Adrenal gland (tissue), 5 donors: Measurements from ENCODE around the gene GRIN1.

Source experiments
- POLR2A ChIP-seq, 2 donors: fragments of 450-650 bp; IDR thresholded peaks; one replicate each; pipeline ENCODE4 v1.6.1; 2017; ENCODE audit warnings: antibody characterized with exemption in 2 of 2, mild to moderate bottlenecking in 2 of 2, moderate library complexity in 1 of 2
- TF ChIP-seq, protein P1 (sequence below), 6 experiments: fragments of 450-650 bp in 4 of 6; fragments of 200-600 bp in 2 of 6; sonication (generic) in 1 of 6; IDR thresholded peaks; 1 replicate in 5 of 6; 2 replicates in 1 of 6; pipeline versions ENCODE4 v1.5.1 to v1.8.0; 2016 to 2021; ENCODE audit warnings: antibody characterized with exemption in 6 of 6, mild to moderate bottlenecking in 2 of 6, moderate library complexity in 1 of 6
- donor health status: DM: no; HTN: no; CAD: no.

DNA sequence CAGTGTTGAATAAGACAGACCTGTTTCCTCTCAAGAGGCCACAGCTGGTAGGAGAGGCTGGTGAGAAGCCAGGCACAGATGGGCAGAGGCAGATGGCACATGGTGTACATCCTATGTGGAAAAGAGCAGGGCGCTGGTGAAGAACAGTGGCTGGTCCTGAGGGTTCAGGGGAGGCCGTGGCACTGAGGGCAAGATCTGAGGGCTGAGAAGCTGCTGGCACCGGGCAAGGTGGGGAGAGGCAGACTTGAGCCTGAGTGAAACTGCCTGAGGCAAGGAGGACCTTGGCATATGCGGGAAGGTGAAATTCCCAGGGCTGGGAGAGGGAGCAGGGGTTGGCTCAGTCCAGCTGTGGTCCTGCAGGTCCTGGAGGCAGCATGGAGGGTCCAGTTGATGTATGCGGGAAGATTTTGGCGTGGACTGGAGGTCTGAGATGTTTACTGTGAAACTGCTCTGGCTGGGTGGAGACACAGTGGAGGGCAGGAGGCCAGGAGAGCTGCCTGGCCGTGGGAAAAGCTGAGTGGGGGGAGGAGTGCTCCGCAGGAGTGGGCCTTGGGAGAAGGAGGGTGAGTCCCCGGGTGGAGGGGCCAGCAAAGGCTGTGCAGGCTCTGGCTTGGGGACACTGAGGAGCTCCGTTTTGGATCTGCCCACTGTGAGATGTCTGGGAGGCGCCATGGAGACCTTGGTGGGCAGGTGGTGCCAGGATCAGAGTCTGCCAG, 49.6 kb upstream of the GRIN1 start:
- TF ChIP-seq, protein P1, sequence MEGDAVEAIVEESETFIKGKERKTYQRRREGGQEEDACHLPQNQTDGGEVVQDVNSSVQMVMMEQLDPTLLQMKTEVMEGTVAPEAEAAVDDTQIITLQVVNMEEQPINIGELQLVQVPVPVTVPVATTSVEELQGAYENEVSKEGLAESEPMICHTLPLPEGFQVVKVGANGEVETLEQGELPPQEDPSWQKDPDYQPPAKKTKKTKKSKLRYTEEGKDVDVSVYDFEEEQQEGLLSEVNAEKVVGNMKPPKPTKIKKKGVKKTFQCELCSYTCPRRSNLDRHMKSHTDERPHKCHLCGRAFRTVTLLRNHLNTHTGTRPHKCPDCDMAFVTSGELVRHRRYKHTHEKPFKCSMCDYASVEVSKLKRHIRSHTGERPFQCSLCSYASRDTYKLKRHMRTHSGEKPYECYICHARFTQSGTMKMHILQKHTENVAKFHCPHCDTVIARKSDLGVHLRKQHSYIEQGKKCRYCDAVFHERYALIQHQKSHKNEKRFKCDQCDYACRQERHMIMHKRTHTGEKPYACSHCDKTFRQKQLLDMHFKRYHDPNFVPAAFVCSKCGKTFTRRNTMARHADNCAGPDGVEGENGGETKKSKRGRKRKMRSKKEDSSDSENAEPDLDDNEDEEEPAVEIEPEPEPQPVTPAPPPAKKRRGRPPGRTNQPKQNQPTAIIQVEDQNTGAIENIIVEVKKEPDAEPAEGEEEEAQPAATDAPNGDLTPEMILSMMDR (IDR thresholded peaks at IDR 0.05) = no peak
- no peak for TF ChIP-seq POLR2A (IDR thresholded peaks at IDR 0.05)
